Neural cell (in vitro differentiated cells): ENCODE measurements around the gene SND1. TPM values are rescaled to one million over a fixed set of nuclear protein-coding genes. Genes with fewer than 3 reads are reported as not detected.

Experiments
- H2AFZ ChIP-seq: fragments of 200-600, 300-800 bp; sonication (generic), shearing (Covaris generic); 2 replicates; pipeline ENCODE4 v1.6.0; 2014; ENCODE audit warnings: low read depth, mild to moderate bottlenecking, antibody characterized with exemption, low read length, moderate library complexity
- H3F3A ChIP-seq: fragments of 200-600 bp; shearing (Covaris generic); 2 replicates; pipeline ENCODE4 v1.6.1; 2016; ENCODE audit warnings: mild to moderate bottlenecking, moderate library complexity, mixed read lengths, antibody characterized with exemption, low read length; ENCODE audit not compliant: insufficient read depth, poor library complexity, severe bottlenecking
- H3K27ac ChIP-seq: fragments of 200-600, 300-800 bp; sonication (generic), shearing (Covaris generic); 2 replicates; pipeline ENCODE4 v1.5.1; 2014; ENCODE audit warnings: mild to moderate bottlenecking, low read length, moderate library complexity
- H3K27me3 ChIP-seq: fragments of 300-800, 200-600 bp; sonication (generic), shearing (Covaris generic); 2 replicates; pipeline ENCODE4 v1.6.0; 2014; ENCODE audit warnings: mild to moderate bottlenecking, low read depth, low read length, moderate library complexity; ENCODE audit not compliant: insufficient read depth
- H3K36me3 ChIP-seq: fragments of 300-800, 200-600 bp; sonication (generic), shearing (Covaris generic); 2 replicates; pipeline ENCODE4 v1.5.1; 2014; ENCODE audit warnings: mild to moderate bottlenecking, antibody characterized with exemption, low read length, moderate library complexity; ENCODE audit not compliant: insufficient read depth
- H3K4me2 ChIP-seq: fragments of 300-800, 200-600 bp; sonication (generic), shearing (Covaris generic); 2 replicates; pipeline ENCODE4 v1.6.0; 2014; ENCODE audit warnings: mild to moderate bottlenecking, low read length
- H3K4me3 ChIP-seq: fragments of 300-800, 200-600 bp; sonication (generic), shearing (Covaris generic); 2 replicates; pipeline ENCODE4 v1.5.1; 2014; ENCODE audit warnings: mild to moderate bottlenecking, low read length, moderate library complexity
- H3K79me2 ChIP-seq: fragments of 200-600 bp; shearing (Covaris generic); replicated peaks from 2 replicates; pipeline ENCODE4 v1.6.0; 2014; ENCODE audit warnings: mild to moderate bottlenecking, low read length, moderate library complexity; ENCODE audit not compliant: insufficient read depth
- H3K9ac ChIP-seq: fragments of 300-800, 200-600 bp; sonication (generic), shearing (Covaris generic); 2 replicates; pipeline ENCODE4 v1.6.1; 2016; ENCODE audit warnings: mild to moderate bottlenecking, low read length, mixed read lengths
- H3K9me2 ChIP-seq: fragments of 200-600 bp; shearing (Covaris generic); 2 replicates; pipeline ENCODE4 v1.6.1; 2016; ENCODE audit warnings: mild to moderate bottlenecking, low read length, mixed read lengths; ENCODE audit not compliant: insufficient read depth
- H3K9me3 ChIP-seq: fragments of 200-600, 300-800 bp; sonication (generic), shearing (Covaris generic); 2 replicates; pipeline ENCODE4 v1.6.1; 2016; ENCODE audit warnings: mild to moderate bottlenecking, mixed run types, low read length, moderate library complexity, mixed read lengths
- H4K20me1 ChIP-seq: fragments of 200-600 bp; shearing (Covaris generic); 2 replicates; pipeline ENCODE4 v1.6.1; 2016; ENCODE audit warnings: mild to moderate bottlenecking, mixed run types; ENCODE audit not compliant: insufficient read depth
- CTCF ChIP-seq: fragments of 450-650 bp; IDR thresholded peaks from 2 replicates; pipeline ENCODE4 v1.5.1; 2014; ENCODE audit warnings: antibody characterized with exemption, mild to moderate bottlenecking, moderate library complexity; ENCODE audit not compliant: poor library complexity, severe bottlenecking
- EP300 ChIP-seq: fragments of 450-650 bp; conservative IDR thresholded peaks from 2 replicates; pipeline ENCODE4 v1.6.1; 2014; ENCODE audit warnings: antibody characterized with exemption, mild to moderate bottlenecking, moderate library complexity; ENCODE audit not compliant: poor library complexity, severe bottlenecking
- EZH2 ChIP-seq: fragments of 200-600, 300-800 bp; shearing (Covaris generic), sonication (generic); IDR thresholded peaks from 2 replicates; pipeline ENCODE4 v1.6.1; 2014; ENCODE audit warnings: antibody characterized with exemption, low read length, borderline replicate concordance, mild to moderate bottlenecking; ENCODE audit not compliant: insufficient read depth, poor library complexity, severe bottlenecking
- MXI1 ChIP-seq: fragments of 450-650 bp; conservative IDR thresholded peaks from 2 replicates; pipeline ENCODE4 v1.6.1; 2014; ENCODE audit warnings: antibody characterized with exemption, mild to moderate bottlenecking; ENCODE audit not compliant: poor library complexity, severe bottlenecking
- POLR2AphosphoS5 ChIP-seq: IDR thresholded peaks from 2 replicates; pipeline ENCODE4 v1.6.1; 2012
- RAD21 ChIP-seq: fragments of 450-650 bp; conservative IDR thresholded peaks from 2 replicates; pipeline ENCODE4 v1.6.1; 2014; ENCODE audit warnings: antibody characterized with exemption, mild to moderate bottlenecking, moderate library complexity
- REST ChIP-seq: IDR thresholded peaks from 2 replicates; pipeline ENCODE4 v1.6.1; 2012; ENCODE audit warnings: borderline replicate concordance
- SMC3 ChIP-seq: fragments of 450-650 bp; conservative IDR thresholded peaks from 2 replicates; pipeline ENCODE4 v1.6.1; 2014; ENCODE audit warnings: antibody characterized with exemption, mild to moderate bottlenecking, moderate library complexity; ENCODE audit not compliant: poor library complexity
- TAF1 ChIP-seq: IDR thresholded peaks from 2 replicates; pipeline ENCODE4 v1.6.1; 2012; ENCODE audit warnings: low read depth
- polyA plus RNA-seq: library from polyadenylated mRNA; depleted of rRNA; stranded (reverse); fragments of >200 nt; gene quantifications from 2 replicates; pipeline ENCODE4 v1.2.3, GENCODE V29; 2014

Gene SND1
- polyA plus RNA-seq, 1 donor from 2014 or later, result 37.4 TPM

GRCh38 chr7:127736511-127736910 lies 84.5 kb downstream of the SND1 start:
- H3K27me3 ChIP-seq, result no peaks in the 10 kb centered on the region
- H3K9me2 ChIP-seq, result no peaks in the 10 kb centered on the region
- H2AFZ ChIP-seq, result no peak overlapping the region
- H3K36me3 ChIP-seq, result no peaks in the 10 kb centered on the region
- H4K20me1 ChIP-seq, result no peaks in the 10 kb centered on the region
- no peak overlapping the region for H3K27ac ChIP-seq
- H3K9ac ChIP-seq, result no peak overlapping the region
- H3K4me2 ChIP-seq, result no peak overlapping the region
- no peak overlapping the region for H3K4me3 ChIP-seq
- H3K79me2 ChIP-seq, result no peaks in the 10 kb centered on the region
- no peaks in the 10 kb centered on the region for H3K9me3 ChIP-seq
- H3F3A ChIP-seq, result no peaks in the 10 kb centered on the region
- TF ChIP-seq RAD21 (no peak), EP300 (no peak), TAF1 (no peak)

GRCh38 chr7:127738859-127739258 lies 86.9 kb downstream of the SND1 start:
- Histone ChIP-seq H3F3A (no peaks in the 10 kb centered on the region), H3K27me3 (no peaks in the 10 kb centered on the region), H3K4me2 (no peak overlapping the region), H3K27ac (no peak overlapping the region), H3K79me2 (no peaks in the 10 kb centered on the region), H4K20me1 (no peaks in the 10 kb centered on the region), H2AFZ (no peak overlapping the region), H3K9me2 (no peaks in the 10 kb centered on the region), H3K9ac (no peak overlapping the region), H3K36me3 (no peaks in the 10 kb centered on the region), H3K9me3 (no peaks in the 10 kb centered on the region), H3K4me3 (no peak overlapping the region)
- TF ChIP-seq RAD21, result no peak
- TF ChIP-seq REST, result no peak
- TF ChIP-seq EZH2, result no peak
- TF ChIP-seq SMC3, result no peak
- TF ChIP-seq EP300, result no peak
- no peak for TF ChIP-seq POLR2AphosphoS5
- no peak for TF ChIP-seq CTCF
- TF ChIP-seq TAF1, result no peak
- TF ChIP-seq MXI1, result no peak
